K562 (cell line): ENCODE data around the gene MED29. TPM values are rescaled to one million over a fixed set of nuclear protein-coding genes. Genes with fewer than 3 reads are reported as not detected.

Source experiments
- BCOR ChIP-seq: fragments of 450-650 bp; IDR thresholded peaks from 2 replicates; pipeline ENCODE4 v1.6.1; 2016
- FOXK2 ChIP-seq, 2 experiments: fragments of 450-650 bp; IDR thresholded peaks in 1 of 2; conservative IDR thresholded peaks in 1 of 2; 2 replicates each; pipeline ENCODE4 v1.6.1; 2016; ENCODE audit warnings: low read depth in 2 of 2, mild to moderate bottlenecking in 1 of 2
- KLF13 ChIP-seq: fragments of 450-650 bp; IDR thresholded peaks from 2 replicates; pipeline ENCODE4 v1.6.1; 2016; ENCODE audit warnings: missing genetic modification characterization, low read depth, mild to moderate bottlenecking, missing compliant biosample characterization, moderate library complexity, borderline replicate concordance
- PHF20 ChIP-seq: fragments of 450-650 bp; IDR thresholded peaks from 2 replicates; pipeline ENCODE4 v1.6.1; 2018; ENCODE audit not compliant: partially characterized antibody
- RBM25 ChIP-seq: fragments of 200-400 bp; formaldehyde crosslinking; IDR thresholded peaks from 2 replicates; pipeline ENCODE4 v1.6.1; 2018; ENCODE audit warnings: low read length, low read depth, moderate library complexity; ENCODE audit not compliant: severe bottlenecking
- SPI1 ChIP-seq: IDR thresholded peaks from 2 replicates; pipeline ENCODE4 v1.6.1; 2011; ENCODE audit warnings: low read depth, low read length, control low read depth, borderline replicate concordance
- TRIM24 ChIP-seq, 2 experiments: fragments of 450-650 bp; IDR thresholded peaks; 2 replicates each; pipeline ENCODE4 v1.6.1; 2016
- ZBTB40 ChIP-seq, 2 experiments: fragments of 450-650 bp in 1 of 2; sonication (generic) in 1 of 2; formaldehyde crosslinking in 1 of 2; IDR thresholded peaks; 2 replicates each; pipeline versions ENCODE4 v1.7.1 to v1.9.0; 2016 to 2022; ENCODE audit warnings: inconsistent platforms in 1 of 2, mild to moderate bottlenecking in 1 of 2, missing genetic modification reagents in 1 of 2
- ZNF407 ChIP-seq: fragments of 450-650 bp; IDR thresholded peaks from 2 replicates; pipeline ENCODE4 v1.6.1; 2016; ENCODE audit warnings: low read depth
- polyA plus RNA-seq, 8 experiments: library from polyadenylated mRNA; depleted of rRNA in 4 of 8; stranded (reverse) in 5 of 8; unstranded in 3 of 8; fragments of >200 nt; fragmentation: Nextera tagmentation in 2 of 8; fragmentation: Illumina TruSeq in 1 of 8; extraction: Ambion mirVana in 2 of 8; extraction: Trizol in 1 of 8; gene quantifications; 2 replicates each; pipeline versions ENCODE4 v1.2.1 to v1.2.3, GENCODE V29; 2011 to 2014; ENCODE audit warnings: inconsistent platforms in 1 of 8, missing spikeins in 1 of 8
- total RNA-seq, 7 experiments: library from RNA; depleted of rRNA in 6 of 7; stranded (reverse); fragments of >200 nt in 6 of 7; fragmentation: Illumina TruSeq in 2 of 7; extraction: Trizol in 2 of 7; gene quantifications; 2 replicates each; pipeline versions ENCODE4 v1.2.1 to v1.2.3, GENCODE V29; 2011 to 2021; ENCODE audit warnings: low replicate concordance in 1 of 7

Gene MED29
- total and polyA plus RNA-seq, 9 of the 15 experiments (the other 6 are each of a cell fraction or from before 2014, with no cell fraction given) = 1.8 to 22.6 (median 12.4) TPM

- TF ChIP-seq ZBTB40 (IDR thresholded peaks at IDR 0.05) (no peak), ZBTB40 (CRISPR knock-in tag; IDR thresholded peaks at IDR 0.05) (no peak), KLF13 (tag) (no peak), PHF20 (no peak), ZNF407 (no peak), RBM25 (no peak), BCOR (peak; percentile 95), TRIM24 (IDR thresholded peaks at IDR 0.05) (no peak), SPI1 (0 out of 2 replicates have a peak, but pooled peaks have one; percentile 2), FOXK2 (conservative IDR thresholded peaks at IDR 0.05 in 1 of 2, IDR thresholded peaks at IDR 0.05 in 1 of 2; ENCODE audit: low read depth in 2 of 2) (no peak)
Observed at GRCh38 chr19:39397360-39398296, 6.5 kb downstream of the MED29 start (continued).
